HCT116 (cell line): ENCODE results near the gene PAPOLB.

ENCODE experiments used
- ELF1 ChIP-seq: IDR thresholded peaks from 2 replicates; pipeline ENCODE4 v1.6.1; 2012; ENCODE audit warnings: low read depth, borderline replicate concordance
- EZH2 ChIP-seq: fragments of 200-600 bp; sonication (generic); IDR thresholded peaks from 2 replicates; pipeline ENCODE4 v1.6.1; 2017; ENCODE audit warnings: antibody characterized with exemption, mixed run types
- FOSL1 ChIP-seq: IDR thresholded peaks from 2 replicates; pipeline ENCODE4 v1.6.1; 2012; ENCODE audit warnings: low read depth
- POLR2A ChIP-seq: IDR thresholded peaks from 2 replicates; pipeline ENCODE4 v1.7.0; 2011; ENCODE audit warnings: borderline replicate concordance; ENCODE audit not compliant: insufficient read depth, insufficient read length; ENCODE audit errors: extremely low read depth
- RAD21 ChIP-seq: IDR thresholded peaks from 2 replicates; pipeline ENCODE4 v1.6.1; 2012; ENCODE audit warnings: low read depth, mild to moderate bottlenecking
- YY1 ChIP-seq: IDR thresholded peaks from 2 replicates; pipeline ENCODE4 v1.6.1; 2011; ENCODE audit warnings: low read length, low read depth, moderate library complexity, mild to moderate bottlenecking; ENCODE audit not compliant: insufficient replicate concordance; ENCODE audit errors: extremely low read depth
- ZNF274 ChIP-seq: fragments of 200-500 bp; sonication (Bioruptor generic); IDR thresholded peaks from 2 replicates; pipeline ENCODE4 v1.6.1; 2014; ENCODE audit warnings: mild to moderate bottlenecking, low read depth, low read length, inconsistent platforms
- TF ChIP-seq, protein P1 (sequence below), 3 experiments: fragments of 200-600 bp in 1 of 3; sonication (generic) in 1 of 3; IDR thresholded peaks in 2 of 3; conservative IDR thresholded peaks in 1 of 3; 2 replicates each; pipeline ENCODE4 v1.5.1; 2012 to 2017; ENCODE audit warnings: low read depth in 2 of 3, low read length in 2 of 3, antibody characterized with exemption in 1 of 3, borderline replicate concordance in 1 of 3, control low read depth in 1 of 3, mild to moderate bottlenecking in 1 of 3, mixed read lengths in 1 of 3, mixed run types in 1 of 3, moderate library complexity in 1 of 3; ENCODE audit not compliant: insufficient read depth in 1 of 3
- TF ChIP-seq, protein P2 (sequence below): IDR thresholded peaks from 2 replicates; pipeline ENCODE4 v1.6.1; 2012
- TF ChIP-seq, protein P3 (sequence below): IDR thresholded peaks from 2 replicates; pipeline ENCODE4 v1.6.1; 2012; ENCODE audit warnings: low read depth

DNA sequence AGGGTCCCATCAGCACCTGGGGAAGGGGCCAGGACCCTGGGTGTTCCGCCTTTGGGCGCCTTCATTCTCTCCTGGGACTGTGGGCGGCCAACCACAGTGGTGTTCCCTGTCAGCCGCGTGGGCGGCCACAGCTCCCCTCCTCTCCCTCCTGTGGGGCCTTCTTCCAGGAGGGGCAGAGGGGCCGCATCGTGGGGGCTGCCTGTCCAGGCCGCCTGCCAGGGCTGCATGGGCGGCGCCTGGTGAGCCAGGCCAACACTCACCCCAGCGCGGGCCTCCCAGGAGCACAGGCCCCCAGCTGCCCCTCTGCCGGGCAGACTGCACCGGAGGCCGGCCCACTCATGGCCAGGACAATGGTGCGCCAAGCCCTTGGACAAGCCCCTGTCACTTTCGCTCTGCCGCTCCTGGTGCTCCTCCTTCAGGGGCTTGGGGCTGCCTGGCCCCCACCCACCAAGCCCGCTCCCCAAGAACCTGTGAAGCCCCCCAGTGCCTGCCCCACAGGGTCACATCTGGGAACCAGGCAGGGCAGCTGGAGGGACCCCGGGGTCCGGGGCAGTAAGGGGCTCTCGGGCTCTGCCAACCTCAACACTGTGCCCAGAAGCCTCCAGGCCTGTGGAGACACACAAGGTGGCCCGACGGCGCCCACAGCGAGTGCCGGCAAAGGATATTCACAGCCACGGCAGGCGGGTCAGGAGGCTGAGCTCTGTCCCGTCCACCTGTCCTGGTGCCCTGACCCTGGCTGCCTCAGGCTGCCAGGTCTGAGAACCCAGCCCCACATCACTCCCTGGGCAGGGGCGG, 43.6 kb downstream of the PAPOLB start:
- TF ChIP-seq, protein P1, sequence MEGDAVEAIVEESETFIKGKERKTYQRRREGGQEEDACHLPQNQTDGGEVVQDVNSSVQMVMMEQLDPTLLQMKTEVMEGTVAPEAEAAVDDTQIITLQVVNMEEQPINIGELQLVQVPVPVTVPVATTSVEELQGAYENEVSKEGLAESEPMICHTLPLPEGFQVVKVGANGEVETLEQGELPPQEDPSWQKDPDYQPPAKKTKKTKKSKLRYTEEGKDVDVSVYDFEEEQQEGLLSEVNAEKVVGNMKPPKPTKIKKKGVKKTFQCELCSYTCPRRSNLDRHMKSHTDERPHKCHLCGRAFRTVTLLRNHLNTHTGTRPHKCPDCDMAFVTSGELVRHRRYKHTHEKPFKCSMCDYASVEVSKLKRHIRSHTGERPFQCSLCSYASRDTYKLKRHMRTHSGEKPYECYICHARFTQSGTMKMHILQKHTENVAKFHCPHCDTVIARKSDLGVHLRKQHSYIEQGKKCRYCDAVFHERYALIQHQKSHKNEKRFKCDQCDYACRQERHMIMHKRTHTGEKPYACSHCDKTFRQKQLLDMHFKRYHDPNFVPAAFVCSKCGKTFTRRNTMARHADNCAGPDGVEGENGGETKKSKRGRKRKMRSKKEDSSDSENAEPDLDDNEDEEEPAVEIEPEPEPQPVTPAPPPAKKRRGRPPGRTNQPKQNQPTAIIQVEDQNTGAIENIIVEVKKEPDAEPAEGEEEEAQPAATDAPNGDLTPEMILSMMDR (IDR thresholded peaks at IDR 0.05 in 2 of 3, conservative IDR thresholded peaks at IDR 0.05 in 1 of 3; ENCODE audit: borderline replicate concordance in 1 of 3, insufficient read depth in 1 of 3, low read depth in 2 of 3, low read length in 2 of 3) = no peak
- TF ChIP-seq POLR2A (no peak), YY1 (no peak), ELF1 (no peak), FOSL1 (no peak), ZNF274 (no peak), EZH2 (no peak), RAD21 (no peak)
- TF ChIP-seq, protein P2, sequence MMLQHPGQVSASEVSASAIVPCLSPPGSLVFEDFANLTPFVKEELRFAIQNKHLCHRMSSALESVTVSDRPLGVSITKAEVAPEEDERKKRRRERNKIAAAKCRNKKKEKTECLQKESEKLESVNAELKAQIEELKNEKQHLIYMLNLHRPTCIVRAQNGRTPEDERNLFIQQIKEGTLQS = no peak
- TF ChIP-seq, protein P3, sequence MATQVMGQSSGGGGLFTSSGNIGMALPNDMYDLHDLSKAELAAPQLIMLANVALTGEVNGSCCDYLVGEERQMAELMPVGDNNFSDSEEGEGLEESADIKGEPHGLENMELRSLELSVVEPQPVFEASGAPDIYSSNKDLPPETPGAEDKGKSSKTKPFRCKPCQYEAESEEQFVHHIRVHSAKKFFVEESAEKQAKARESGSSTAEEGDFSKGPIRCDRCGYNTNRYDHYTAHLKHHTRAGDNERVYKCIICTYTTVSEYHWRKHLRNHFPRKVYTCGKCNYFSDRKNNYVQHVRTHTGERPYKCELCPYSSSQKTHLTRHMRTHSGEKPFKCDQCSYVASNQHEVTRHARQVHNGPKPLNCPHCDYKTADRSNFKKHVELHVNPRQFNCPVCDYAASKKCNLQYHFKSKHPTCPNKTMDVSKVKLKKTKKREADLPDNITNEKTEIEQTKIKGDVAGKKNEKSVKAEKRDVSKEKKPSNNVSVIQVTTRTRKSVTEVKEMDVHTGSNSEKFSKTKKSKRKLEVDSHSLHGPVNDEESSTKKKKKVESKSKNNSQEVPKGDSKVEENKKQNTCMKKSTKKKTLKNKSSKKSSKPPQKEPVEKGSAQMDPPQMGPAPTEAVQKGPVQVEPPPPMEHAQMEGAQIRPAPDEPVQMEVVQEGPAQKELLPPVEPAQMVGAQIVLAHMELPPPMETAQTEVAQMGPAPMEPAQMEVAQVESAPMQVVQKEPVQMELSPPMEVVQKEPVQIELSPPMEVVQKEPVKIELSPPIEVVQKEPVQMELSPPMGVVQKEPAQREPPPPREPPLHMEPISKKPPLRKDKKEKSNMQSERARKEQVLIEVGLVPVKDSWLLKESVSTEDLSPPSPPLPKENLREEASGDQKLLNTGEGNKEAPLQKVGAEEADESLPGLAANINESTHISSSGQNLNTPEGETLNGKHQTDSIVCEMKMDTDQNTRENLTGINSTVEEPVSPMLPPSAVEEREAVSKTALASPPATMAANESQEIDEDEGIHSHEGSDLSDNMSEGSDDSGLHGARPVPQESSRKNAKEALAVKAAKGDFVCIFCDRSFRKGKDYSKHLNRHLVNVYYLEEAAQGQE = no peak
